Activated CD4-positive, alpha-beta T cell treated with anti-CD3 and anti-CD28 coated beads, Interleukin-2, amount 50 U/mL, for 48 hours (primary cell): ENCODE results near the gene CLPX.
"Not testable (repeated sequence)": the region's sequence is repeated elsewhere in the genome, so short reads cannot be mapped to it uniquely, and the experiment has no call there.

Experiments
- DNase-seq, 2 experiments: peaks; one replicate each; pipeline ENCODE4 v3.0.0-alpha.2; 2020

Gene CLPX

GRCh38 chr15:65184868-65185717 lies at the start of gene CLPX:
CLPX (minus strand) TSS chr15:65185342; CDS start chr15:65185153, 189 bp downstream.
- peak; percentile 83 to 88 for DNase-seq

- no peak for DNase-seq
These were observed 48.6 kb upstream of the CLPX start for GRCh38 chr15:65233696-65234095.

- no peak for DNase-seq
These were observed 47.4 kb upstream of the CLPX start for GRCh38 chr15:65232520-65232919.

GRCh38 chr15:65231306-65231705 lies 46.2 kb upstream of the CLPX start:
- DNase-seq: no peak

GRCh38 chr15:65226901-65227300 lies 41.8 kb upstream of the CLPX start:
- DNase-seq: not testable (repeated sequence)

- DNase-seq: no peak
These were observed 41.1 kb upstream of the CLPX start for GRCh38 chr15:65226221-65226620.

GRCh38 chr15:65223996-65224395 lies 38.9 kb upstream of the CLPX start:
- DNase-seq: no peak

- DNase-seq: no peak
These were observed 37.7 kb upstream of the CLPX start for GRCh38 chr15:65222891-65223290.

GRCh38 chr15:65221697-65222096 lies 36.6 kb upstream of the CLPX start:
- no peak for DNase-seq

GRCh38 chr15:65219137-65219536 lies 34.0 kb upstream of the CLPX start:
- DNase-seq: no peak

GRCh38 chr15:65217526-65218482 lies 32.7 kb upstream of the CLPX start:
- DNase-seq: no peak

- no peak for DNase-seq
These were observed 30.4 kb upstream of the CLPX start for GRCh38 chr15:65215496-65215895.

- DNase-seq: no peak
These were observed 28.9 kb upstream of the CLPX start for GRCh38 chr15:65214010-65214409.

- DNase-seq: no peak
These were observed 28.1 kb upstream of the CLPX start for GRCh38 chr15:65213241-65213640.

GRCh38 chr15:65212097-65212496 lies 27.0 kb upstream of the CLPX start:
- DNase-seq: peak; percentile 41 to 55

GRCh38 chr15:65211482-65211982 lies 26.4 kb upstream of the CLPX start:
- DNase-seq: no peak

GRCh38 chr15:65210770-65211481 lies 25.8 kb upstream of the CLPX start, which contains the start of gene CILP:
CILP (minus strand) TSS chr15:65211473; CDS start chr15:65209755, 1,718 bp downstream.
- no peak for DNase-seq

GRCh38 chr15:65209701-65210643 lies 24.8 kb upstream of the CLPX start:
- DNase-seq: no peak

GRCh38 chr15:65208647-65209046 lies 23.5 kb upstream of the CLPX start:
- DNase-seq: no peak

GRCh38 chr15:65207280-65207840 lies 22.2 kb upstream of the CLPX start:
- no peak for DNase-seq

GRCh38 chr15:65206750-65207149 lies 21.6 kb upstream of the CLPX start:
- DNase-seq: no peak
